H1 (cell line): Measurements from ENCODE around the gene PDGFD. TPM values are rescaled to one million over a fixed set of nuclear protein-coding genes. Genes with fewer than 3 reads are reported as not detected.

Experiments used
- CTCF ChIA-PET: fragments of 300-600 bp; sonication (Branson Sonifier 250); formaldehyde crosslinking; loops from one replicate; lab custom pipeline; 2021; ENCODE audit not compliant: partially characterized antibody; lab: Charles Lee
- POLR2A ChIA-PET: fragments of 300-600 bp; sonication (Branson Sonifier 250); formaldehyde crosslinking; loops from one replicate; lab custom pipeline; 2021; ENCODE audit warnings: inconsistent platforms; ENCODE audit not compliant: partially characterized antibody; lab: Charles Lee
- DNase-seq, 2 experiments: peaks; one replicate each; pipeline versions ENCODE4 v3.0.0 to v3.0.0-alpha.2; 2010 to 2022; ENCODE audit warnings: low spot score in 2 of 2, low read depth in 1 of 2, mixed read lengths in 1 of 2
- FAIRE-seq: peaks from 2 replicates; lab custom pipeline; 2011; peaks lifted over from hg19 to GRCh38; lab: Jason Lieb, UNC
- H2AFZ ChIP-seq: 2 replicates; pipeline ENCODE4 v1.8.1; 2012; ENCODE audit warnings: low read length, inconsistent platforms
- H2AK5ac ChIP-seq: 2 replicates; pipeline ENCODE4 v1.6.1; 2013; ENCODE audit warnings: low read depth, low read length
- H2BK120ac ChIP-seq: replicated peaks from 2 replicates; pipeline ENCODE3; 2013; ENCODE audit warnings: low read depth, low read length, inconsistent platforms
- H2BK12ac ChIP-seq: 2 replicates; pipeline ENCODE4 v1.6.1; 2013; ENCODE audit warnings: low read depth, low read length
- H2BK15ac ChIP-seq: 2 replicates; pipeline ENCODE4 v1.6.1; 2013; ENCODE audit warnings: low read length
- H2BK20ac ChIP-seq: 2 replicates; pipeline ENCODE4 v1.6.1; 2013; ENCODE audit warnings: low read length
- H2BK5ac ChIP-seq: 2 replicates; pipeline ENCODE4 v1.6.1; 2013; ENCODE audit warnings: low read depth, low read length
- H3K14ac ChIP-seq: 2 replicates; pipeline ENCODE4 v1.6.1; 2013; ENCODE audit warnings: inconsistent platforms; ENCODE audit not compliant: insufficient read length
- H3K18ac ChIP-seq: 2 replicates; pipeline ENCODE4 v1.6.1; 2013; ENCODE audit warnings: low read length; ENCODE audit errors: extremely low read depth
- H3K23ac ChIP-seq: 2 replicates; pipeline ENCODE4 v1.6.1; 2013; ENCODE audit warnings: inconsistent platforms; ENCODE audit not compliant: insufficient read length
- H3K23me2 ChIP-seq: 2 replicates; pipeline ENCODE4 v1.6.1; 2013; ENCODE audit warnings: low read depth, low read length
- H3K27ac ChIP-seq: 2 replicates; pipeline ENCODE4 v1.6.1; 2011; ENCODE audit warnings: low read depth, low read length, inconsistent platforms
- H3K27me3 ChIP-seq, 4 experiments: replicated peaks in 1 of 4; 1 replicate in 1 of 4; 2 replicates in 3 of 4; pipeline versions ENCODE4 v1.6.1 to v1.8.1; 2011 to 2013; ENCODE audit warnings: low read length in 3 of 4, mild to moderate bottlenecking in 3 of 4, inconsistent platforms in 2 of 4, mixed read lengths in 2 of 4, moderate library complexity in 1 of 4; ENCODE audit not compliant: control insufficient read depth in 3 of 4, insufficient read depth in 3 of 4; ENCODE audit errors: extremely low read depth in 1 of 4
- H3K36me3 ChIP-seq, 4 experiments: 2 replicates each; pipeline versions ENCODE4 v1.6.1 to v1.8.1; 2011 to 2013; ENCODE audit warnings: mild to moderate bottlenecking in 4 of 4, low read length in 3 of 4, moderate library complexity in 2 of 4, control low read depth in 1 of 4, inconsistent platforms in 1 of 4; ENCODE audit not compliant: insufficient read depth in 4 of 4, control insufficient read depth in 2 of 4
- H3K4ac ChIP-seq: replicated peaks from 2 replicates; pipeline ENCODE3; 2013; ENCODE audit warnings: low read length, low read depth, mixed read lengths, inconsistent platforms; ENCODE audit not compliant: insufficient read length
- H3K4me1 ChIP-seq, 4 experiments: replicated peaks in 1 of 4; 1 replicate in 1 of 4; 2 replicates in 3 of 4; pipeline versions ENCODE4 v1.6.1 to v1.8.1; 2011 to 2013; ENCODE audit warnings: low read length in 3 of 4, inconsistent platforms in 2 of 4, mixed read lengths in 1 of 4; ENCODE audit not compliant: insufficient read depth in 4 of 4, control insufficient read depth in 3 of 4
- H3K4me2 ChIP-seq, 2 experiments: 2 replicates each; pipeline versions ENCODE4 v1.6.1 to v1.8.1; 2011 to 2013; ENCODE audit warnings: low read depth in 2 of 2, low read length in 2 of 2, control low read depth in 1 of 2, inconsistent platforms in 1 of 2, mild to moderate bottlenecking in 1 of 2; ENCODE audit not compliant: insufficient read depth in 1 of 2
- H3K4me3 ChIP-seq, 4 experiments: fragments of 200-600, 300-600 bp in 1 of 4; sonication (generic), shearing (Covaris generic), sonication (Bioruptor Twin) in 1 of 4; 2 replicates each; pipeline versions ENCODE4 v1.5.1 to v1.8.1; 2011 to 2016; ENCODE audit warnings: low read length in 4 of 4, low read depth in 3 of 4, control low read depth in 2 of 4, inconsistent platforms in 2 of 4, mild to moderate bottlenecking in 2 of 4, mixed read lengths in 1 of 4, moderate library complexity in 1 of 4; ENCODE audit not compliant: insufficient read depth in 2 of 4; ENCODE audit errors: extremely low read depth in 1 of 4
- H3K56ac ChIP-seq: replicated peaks from 2 replicates; pipeline ENCODE3; 2013; ENCODE audit warnings: low read depth, mild to moderate bottlenecking, mixed read lengths, low read length, inconsistent platforms; ENCODE audit not compliant: insufficient read length
- H3K79me1 ChIP-seq: 2 replicates; pipeline ENCODE4 v1.6.1; 2013; ENCODE audit warnings: low read depth, low read length, control low read depth
- H3K79me2 ChIP-seq, 2 experiments: 2 replicates each; pipeline versions ENCODE4 v1.6.1 to v1.8.1; 2012 to 2013; ENCODE audit warnings: low read length in 2 of 2, mild to moderate bottlenecking in 2 of 2, inconsistent platforms in 1 of 2; ENCODE audit not compliant: insufficient read depth in 2 of 2, control insufficient read depth in 1 of 2
- H3K9ac ChIP-seq, 4 experiments: replicated peaks in 1 of 4; 1 replicate in 1 of 4; 2 replicates in 3 of 4; pipeline versions ENCODE4 v1.6.1 to v1.8.1; 2011 to 2013; ENCODE audit warnings: low read depth in 3 of 4, low read length in 3 of 4, control low read depth in 2 of 4, mild to moderate bottlenecking in 2 of 4, moderate library complexity in 2 of 4, inconsistent platforms in 1 of 4; ENCODE audit errors: extremely low read depth in 1 of 4
- H3K9me3 ChIP-seq, 2 experiments: 2 replicates each; pipeline versions ENCODE4 v1.6.1 to v1.8.1; 2012 to 2013; ENCODE audit warnings: mild to moderate bottlenecking in 2 of 2, moderate library complexity in 2 of 2, control low read depth in 1 of 2, inconsistent platforms in 1 of 2, low read depth in 1 of 2, low read length in 1 of 2, mixed read lengths in 1 of 2; ENCODE audit not compliant: insufficient read depth in 2 of 2
- H4K20me1 ChIP-seq, 2 experiments: replicated peaks in 1 of 2; 2 replicates each; pipeline versions ENCODE3 to v1.8.1; 2011 to 2013; ENCODE audit warnings: inconsistent platforms in 2 of 2, low read length in 2 of 2, mild to moderate bottlenecking in 1 of 2; ENCODE audit not compliant: insufficient read depth in 2 of 2, control insufficient read depth in 1 of 2
- H4K5ac ChIP-seq: 2 replicates; pipeline ENCODE4 v1.6.1; 2013; ENCODE audit warnings: low read length, low read depth, mixed read lengths, inconsistent platforms; ENCODE audit not compliant: insufficient read length
- H4K8ac ChIP-seq: 2 replicates; pipeline ENCODE4 v1.8.0; 2013; ENCODE audit warnings: mild to moderate bottlenecking, moderate library complexity, low read length, inconsistent platforms; ENCODE audit not compliant: insufficient read depth; ENCODE audit errors: extremely low read depth
- H4K91ac ChIP-seq: replicated peaks from 2 replicates; pipeline ENCODE3; 2013; ENCODE audit warnings: low read length, mixed read lengths, inconsistent platforms; ENCODE audit not compliant: insufficient read length
- ATF2 ChIP-seq: IDR thresholded peaks from 2 replicates; pipeline ENCODE4 v1.6.1; 2012; ENCODE audit warnings: low read length, inconsistent platforms
- ATF3 ChIP-seq: IDR thresholded peaks from 2 replicates; pipeline ENCODE4 v1.6.1; 2011; ENCODE audit warnings: low read depth, mild to moderate bottlenecking, low read length; ENCODE audit not compliant: insufficient read depth
- BACH1 ChIP-seq: IDR thresholded peaks from 2 replicates; pipeline ENCODE4 v1.6.1; 2012; ENCODE audit warnings: low read length, improper control_type of control experiment
- CHD1 ChIP-seq: IDR thresholded peaks from 2 replicates; pipeline ENCODE4 v1.6.1; 2012; ENCODE audit warnings: low read depth, low read length, improper control_type of control experiment
- CTBP2 ChIP-seq: IDR thresholded peaks from 2 replicates; pipeline ENCODE4 v1.7.0; 2011; ENCODE audit warnings: borderline replicate concordance, mild to moderate bottlenecking, moderate library complexity, mixed read lengths, low read length; ENCODE audit not compliant: insufficient read depth, insufficient read length
- E2F6 ChIP-seq: IDR thresholded peaks from 2 replicates; pipeline ENCODE4 v1.6.1; 2012; ENCODE audit warnings: inconsistent platforms
- EGR1 ChIP-seq: IDR thresholded peaks from 2 replicates; pipeline ENCODE4 v1.6.1; 2011; ENCODE audit warnings: low read depth, low read length, borderline replicate concordance
- HDAC6 ChIP-seq: IDR thresholded peaks from one replicate; pipeline ENCODE4 v1.7.1; 2012; ENCODE audit warnings: low read depth, mild to moderate bottlenecking, inconsistent platforms, low read length, moderate library complexity
- RFX5 ChIP-seq: IDR thresholded peaks from 2 replicates; pipeline ENCODE4 v1.6.1; 2011; ENCODE audit warnings: low read depth, low read length, improper control_type of control experiment, borderline replicate concordance
- SIRT6 ChIP-seq: IDR thresholded peaks from one replicate; pipeline ENCODE4 v1.7.1; 2012; ENCODE audit warnings: low read length, inconsistent platforms
- YY1 ChIP-seq: IDR thresholded peaks from 2 replicates; pipeline ENCODE4 v1.6.1; 2011; ENCODE audit warnings: low read depth, mild to moderate bottlenecking, low read length
- WGBS, 2 experiments: shearing (Covaris generic) in 1 of 2; methylation state at CpG; one replicate each; pipeline versions ENCODE4 v1.1.6 to v1.1.7; 2013 to 2015; ENCODE audit warnings: low lambda C conversion rate in 2 of 2, mixed read lengths in 2 of 2, inconsistent platforms in 1 of 2, low coverage in 1 of 2, missing lambda C conversion rate in 1 of 2; ENCODE audit not compliant: insufficient replicate concordance in 2 of 2, insufficient coverage in 1 of 2, insufficient read length in 1 of 2; ENCODE audit errors: extremely low coverage in 1 of 2, missing lambda C conversion rate in 1 of 2; 5-methylcytosine and 5-hydroxymethylcytosine counted together
- polyA plus RNA-seq, 7 experiments: library from polyadenylated mRNA; depleted of rRNA in 3 of 7; stranded (reverse) in 5 of 7; unstranded in 2 of 7; fragments of >200 nt in 5 of 7; fragments of 200-250 nt in 2 of 7; gene quantifications; 1 replicate in 5 of 7; 2 replicates in 1 of 7; 4 replicates in 1 of 7; pipeline versions ENCODE4 v1.2.1 to v1.2.3, GENCODE V29; 2011 to 2013; ENCODE audit warnings: missing spikeins in 2 of 7, mixed read lengths in 2 of 7
- total RNA-seq: library from RNA; stranded (reverse); fragmentation: NEBNext Ultra II Directional; extraction: Animal tissue kit (Norgen Biotek cat#: 25700); gene quantifications from 2 replicates; pipeline ENCODE4 v1.2.1, GENCODE V29; 2021

PDGFD gene
- total and polyA plus RNA-seq, 2 of the 8 experiments (the other 6 are each of a cell fraction or from before 2014, with no cell fraction given), result 1.1 to 3.9 TPM

GRCh38 chr11:103942646-103943045 is 221.3 kb downstream of the PDGFD start:
- FAIRE-seq, result no peak
- no peak for DNase-seq
- no peak overlapping the region for H4K8ac ChIP-seq

More at GRCh38 chr11:103942646-103943045, 221.3 kb downstream of the PDGFD start:
- Histone ChIP-seq H2BK12ac (no peak overlapping the region), H4K91ac (no peak overlapping the region), H2BK15ac (no peak overlapping the region), H3K79me2 (no peaks in the 10 kb centered on the region), H4K20me1 (no peaks in the 10 kb centered on the region), H3K56ac (no peak overlapping the region), H2BK5ac (no peak overlapping the region), H3K9me3 (no peaks in the 10 kb centered on the region), H3K4ac (no peak overlapping the region), H3K4me1 (no peaks in the 10 kb centered on the region), H3K14ac (no peak overlapping the region), H2BK120ac (no peak overlapping the region), H3K27ac (no peak overlapping the region), H3K27me3 (no peaks in the 10 kb centered on the region), H4K5ac (no peak overlapping the region), H3K23me2 (no peaks in the 10 kb centered on the region), H3K4me3 (no peak overlapping the region), H3K36me3 (no peaks in the 10 kb centered on the region), H2AK5ac (no peak overlapping the region), H3K4me2 (no peak overlapping the region), H3K18ac (no peak overlapping the region), H3K9ac (no peak overlapping the region), H3K23ac (no peak overlapping the region), H3K79me1 (no peaks in the 10 kb centered on the region), H2AFZ (no peak overlapping the region), H2BK20ac (no peak overlapping the region)
- WGBS, 2 experiments, result 94% methylated on average over 1 of the region's 1 CpG; no CpG with 5 or more reads in 1 of the 2 experiments
- ChIA-PET CTCF (no interaction called here), POLR2A (no interaction called here)
- no peak for TF ChIP-seq ATF2
- no peak for TF ChIP-seq CTBP2
- no peak for TF ChIP-seq YY1
- no peak for TF ChIP-seq HDAC6
- TF ChIP-seq CHD1, result no peak
- no peak for TF ChIP-seq BACH1
- no peak for TF ChIP-seq EGR1
- TF ChIP-seq ATF3, result no peak
- TF ChIP-seq E2F6, result no peak
- TF ChIP-seq SIRT6, result no peak
- no peak for TF ChIP-seq RFX5
